Mammary epithelial cell (primary cell): ENCODE data around the gene DERL2.

Experiments used
- CTCF ChIP-seq, 2 donors: IDR thresholded peaks in 1 of 2; conservative IDR thresholded peaks in 1 of 2; 2 replicates each; pipeline ENCODE4 v1.5.1; 2011 to 2012; ENCODE audit warnings: inconsistent platforms in 2 of 2, low read length in 2 of 2, mild to moderate bottlenecking in 2 of 2, control low read depth in 1 of 2, low read depth in 1 of 2; ENCODE audit not compliant: insufficient read depth in 1 of 2; ENCODE audit errors: extremely low read depth in 1 of 2
- EZH2 ChIP-seq: IDR thresholded peaks from 2 replicates; pipeline ENCODE4 v1.6.1; 2012; ENCODE audit warnings: low read length, inconsistent platforms, borderline replicate concordance

GRCh38 chr17:5526821-5527598 lies 41.0 kb upstream of the DERL2 start:
- TF ChIP-seq CTCF (conservative IDR thresholded peaks at IDR 0.05 in 1 of 2, IDR thresholded peaks at IDR 0.05 in 1 of 2; ENCODE audit: extremely low read depth in 1 of 2, insufficient read depth in 1 of 2, low read depth in 1 of 2, low read length in 2 of 2) (no peak), EZH2 (no peak)
